Stimulated activated CD4-positive, alpha-beta T cell treated with anti-CD3 and anti-CD28 coated beads, TNF-alpha, amount 100 ng/mL, for 4 hours (primary cell): ENCODE measurements around the gene S100Z.
"Not testable (repeated sequence)": the region's sequence is repeated elsewhere in the genome, so short reads cannot be mapped to it uniquely, and the experiment has no call there.

Experiments
- DNase-seq, 3 experiments: peaks; one replicate each; pipeline ENCODE4 v3.0.0-alpha.2; 2020; ENCODE audit warnings: low read depth in 3 of 3

S100Z gene

DNA sequence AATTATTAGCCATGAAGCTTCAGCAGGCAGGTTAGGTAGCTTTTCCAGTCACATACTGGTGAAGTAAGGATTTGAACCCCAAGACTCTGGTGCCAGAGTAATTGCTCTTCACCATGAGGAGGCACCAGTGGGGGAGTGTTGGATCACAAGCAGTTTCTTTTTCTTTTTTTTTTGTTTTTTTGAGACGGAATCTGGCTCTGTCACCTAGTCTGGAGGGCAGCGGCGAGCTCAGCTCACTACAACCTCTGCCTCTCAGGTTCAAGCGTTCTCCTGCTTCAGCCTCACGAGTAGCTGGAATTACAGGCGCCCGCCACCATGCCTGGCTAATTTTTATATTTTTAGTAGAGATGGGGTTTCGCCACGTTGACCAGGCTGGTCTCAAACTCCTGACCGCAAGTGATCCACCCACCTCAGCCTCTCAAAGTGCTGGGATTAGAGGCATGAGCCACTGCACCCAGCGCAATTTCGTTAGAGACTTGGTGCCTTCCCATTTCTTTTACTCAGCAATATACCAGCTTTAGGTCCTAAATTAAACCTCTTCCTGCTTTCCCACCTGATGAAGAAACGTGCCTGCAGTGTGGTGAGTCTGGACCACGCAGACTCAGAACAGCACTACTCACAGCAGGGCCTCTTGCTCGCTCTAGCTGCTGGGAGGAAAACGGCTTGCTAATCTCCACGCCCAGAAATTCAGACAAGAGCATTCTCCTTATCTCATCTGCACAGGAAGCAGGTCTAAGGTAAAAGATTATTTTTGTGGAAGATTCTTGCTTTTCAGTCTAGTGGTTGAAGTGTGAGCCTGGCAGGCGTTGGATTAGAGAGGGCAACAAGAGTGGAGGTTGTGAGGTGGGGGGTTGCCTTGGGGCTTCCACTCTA, at the start of gene S100Z:
Gene S100Z (plus strand): TSS at position 596 of the 873 bp plus-strand sequence. CDS start 25,346 bp downstream, outside the sequence.
- peak in 1 of 3 experiments; percentile 6 for DNase-seq

DNA sequence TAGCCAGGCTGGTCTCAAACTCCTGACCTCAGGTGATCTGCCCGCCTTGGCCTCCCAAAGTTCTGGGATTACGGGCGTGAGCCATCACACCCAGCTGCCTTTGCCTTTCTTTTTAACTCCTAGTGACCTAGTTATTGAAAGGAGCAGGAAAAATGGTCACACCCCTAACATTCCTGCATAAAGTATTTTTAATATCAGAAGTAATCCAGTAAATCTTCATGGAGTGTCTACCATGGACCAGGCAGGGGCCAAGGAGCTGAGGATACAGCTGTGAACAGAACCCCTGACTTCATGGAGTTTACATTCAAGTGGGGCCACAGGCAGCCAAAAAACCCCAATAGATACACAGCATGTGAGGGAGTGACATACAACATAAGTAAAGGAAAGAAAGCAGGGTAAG, 49.2 kb upstream of the S100Z start:
- DNase-seq, result no peak

DNA sequence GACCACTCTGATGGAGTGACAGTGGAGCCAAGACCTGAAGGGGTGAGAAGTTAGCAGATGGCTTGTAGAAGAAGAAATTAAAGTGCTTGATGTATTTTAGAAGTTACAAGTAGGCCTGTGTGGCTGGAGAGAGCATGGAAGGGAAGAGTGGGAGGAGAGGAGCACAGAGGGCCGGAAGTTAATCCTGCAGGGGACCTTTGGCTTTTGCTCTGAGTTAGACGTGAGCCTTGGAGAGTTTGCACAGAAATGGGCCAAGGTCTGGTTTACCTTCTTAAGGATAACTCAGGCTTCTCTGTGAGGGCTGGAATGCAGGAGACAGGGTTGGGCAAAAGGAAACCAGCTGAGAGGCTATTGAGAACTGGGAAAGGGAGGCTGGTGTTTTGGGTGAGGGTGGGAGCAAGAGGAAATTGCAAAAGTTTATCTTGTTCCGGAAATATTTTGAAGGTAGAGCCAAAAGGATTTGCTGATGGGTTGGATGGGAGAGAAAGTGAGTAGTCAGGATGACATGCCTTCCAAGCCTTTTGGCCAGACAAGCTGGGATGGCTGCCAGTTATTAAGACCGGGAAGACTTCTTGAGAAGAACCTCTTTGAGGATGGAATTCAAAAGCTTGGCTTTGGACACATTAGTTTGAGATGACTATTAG, 48.5 kb upstream of the S100Z start:
- DNase-seq, result no peak

DNA sequence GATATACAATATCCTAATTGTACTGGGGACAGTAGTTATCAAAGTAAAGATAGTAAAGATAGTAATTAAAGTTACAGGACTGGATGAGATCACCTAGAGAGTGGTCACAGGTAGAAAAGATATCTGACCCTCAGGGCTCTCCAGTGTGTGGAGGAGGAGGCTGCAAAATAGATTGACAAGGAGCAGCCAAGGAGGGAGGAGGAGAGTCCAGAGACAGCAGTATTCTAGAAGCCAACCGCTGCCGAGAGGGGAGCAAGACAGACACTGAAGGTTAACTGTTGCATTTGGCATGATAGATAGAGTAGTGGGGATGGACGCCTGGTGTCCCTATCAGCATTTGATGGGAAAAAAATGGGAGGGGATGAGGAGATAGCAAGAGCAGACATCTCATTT, 48.0 kb upstream of the S100Z start:
- DNase-seq, result no peak

DNA sequence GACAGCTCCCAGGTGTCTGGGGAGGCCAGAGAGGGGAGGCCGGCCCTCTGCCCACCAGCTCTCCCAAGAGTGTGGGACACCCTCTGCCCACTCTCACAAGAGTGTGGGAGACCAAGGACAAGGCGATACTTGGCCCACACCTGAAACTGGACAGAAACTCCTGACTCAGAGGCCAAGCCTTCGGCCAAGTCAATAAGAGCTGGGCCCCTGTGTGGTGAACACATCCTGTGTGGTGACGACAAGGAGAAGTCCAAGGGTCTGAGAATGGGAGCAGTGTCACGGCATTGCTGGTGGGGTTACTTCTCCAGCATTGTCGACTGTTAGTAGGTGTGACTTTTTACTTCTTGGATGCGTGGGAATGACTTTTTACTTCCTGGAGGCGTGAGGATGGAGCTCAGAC, 45.5 kb upstream of the S100Z start:
- DNase-seq, result no peak

DNA sequence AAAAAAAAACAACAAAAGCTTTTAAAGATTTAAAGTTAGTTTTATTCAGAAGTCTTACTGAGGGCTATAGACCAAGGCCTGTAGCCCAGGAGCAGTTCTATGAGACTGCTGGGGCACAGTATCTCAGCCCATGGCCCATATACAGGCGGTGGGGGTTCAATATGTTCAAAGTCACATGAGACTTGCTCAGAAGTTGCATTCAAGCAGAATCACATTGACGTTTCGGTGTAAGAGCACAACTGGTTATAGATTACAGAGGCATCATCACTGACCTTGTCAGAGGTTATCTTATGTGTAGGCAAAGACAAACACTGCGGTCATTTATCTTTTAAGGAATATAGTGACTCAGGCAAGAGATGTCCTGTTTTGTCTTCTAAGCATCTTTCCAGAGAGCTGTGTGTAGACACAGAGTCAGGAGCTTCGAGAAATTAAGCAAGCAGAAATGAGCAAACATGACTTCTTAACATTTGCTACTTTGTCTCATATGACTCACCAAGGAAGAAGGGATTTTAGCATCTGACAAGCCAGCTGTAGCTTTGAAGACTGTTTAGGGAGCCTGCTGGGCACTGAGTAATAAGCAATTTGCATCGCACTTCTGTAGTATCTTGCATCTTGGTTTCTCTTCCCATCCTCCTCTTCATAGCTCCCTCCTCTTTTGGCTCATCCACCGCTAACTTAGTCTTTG, 43.9 kb upstream of the S100Z start:
- DNase-seq, result no peak

DNA sequence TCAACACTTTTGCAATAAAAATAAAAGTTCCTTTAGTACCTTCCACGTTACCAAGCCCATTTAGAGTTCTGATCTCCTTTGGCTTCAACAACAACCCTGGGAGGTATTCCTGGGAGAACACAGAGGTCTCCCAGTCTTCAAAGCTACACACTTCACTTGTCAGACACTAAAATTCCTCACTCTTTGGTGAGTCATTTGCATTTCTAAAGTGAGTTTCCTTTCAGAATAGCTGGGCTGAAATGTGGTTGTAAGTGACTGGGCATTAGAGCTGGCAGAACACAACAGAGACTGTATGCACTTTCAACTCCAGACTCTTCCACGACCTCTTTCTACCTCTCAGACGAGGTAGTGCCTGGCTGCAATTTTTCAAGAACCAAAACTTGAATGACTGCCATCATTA, 42.5 kb upstream of the S100Z start:
- DNase-seq, result no peak

DNA sequence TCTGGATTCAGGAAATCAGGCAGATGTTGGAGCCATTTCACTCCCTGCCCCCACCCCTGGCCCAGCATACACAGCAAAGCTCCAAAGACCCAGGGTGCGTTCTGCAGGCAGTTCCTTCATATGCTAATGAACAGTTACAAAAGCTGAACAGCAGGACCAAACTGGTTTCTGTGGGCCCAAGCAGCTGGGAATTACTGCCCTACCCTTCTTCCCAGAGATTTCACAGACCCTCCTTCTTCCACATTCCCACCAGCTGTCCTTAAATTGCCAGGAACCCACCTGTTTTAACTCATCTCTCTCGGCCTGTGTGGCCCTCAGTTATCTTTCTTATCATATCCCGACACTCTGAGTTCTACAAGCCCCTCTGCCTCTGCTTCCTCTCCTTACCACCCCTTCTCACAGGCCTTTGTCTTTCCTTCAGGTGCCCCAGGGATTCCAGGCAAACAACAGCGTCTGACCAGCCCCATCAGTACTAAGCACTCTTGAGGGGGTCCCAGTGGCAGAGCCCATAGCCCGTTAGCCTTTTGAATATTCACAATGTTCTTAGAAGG, 41.6 kb upstream of the S100Z start:
- DNase-seq, result no peak

DNA sequence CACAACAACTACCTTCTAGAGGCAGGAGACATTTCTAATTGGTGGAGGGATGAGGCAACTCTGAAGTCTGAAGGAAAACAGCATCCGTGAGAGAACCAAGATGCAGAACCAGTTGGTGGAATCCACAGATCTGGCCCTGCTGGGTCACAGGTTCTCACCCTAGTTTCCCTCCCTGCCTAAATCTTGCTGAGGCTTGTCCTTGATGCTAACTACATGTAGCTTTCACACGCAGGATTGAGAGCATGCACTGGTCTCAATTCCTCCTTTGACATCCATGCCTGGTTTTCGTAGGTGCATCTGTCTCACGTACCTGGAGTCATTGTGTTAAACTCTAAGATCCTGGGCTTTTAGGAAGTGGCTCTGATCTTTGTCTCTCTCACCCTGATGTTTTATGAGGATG, 40.7 kb upstream of the S100Z start:
- DNase-seq, result no peak

DNA sequence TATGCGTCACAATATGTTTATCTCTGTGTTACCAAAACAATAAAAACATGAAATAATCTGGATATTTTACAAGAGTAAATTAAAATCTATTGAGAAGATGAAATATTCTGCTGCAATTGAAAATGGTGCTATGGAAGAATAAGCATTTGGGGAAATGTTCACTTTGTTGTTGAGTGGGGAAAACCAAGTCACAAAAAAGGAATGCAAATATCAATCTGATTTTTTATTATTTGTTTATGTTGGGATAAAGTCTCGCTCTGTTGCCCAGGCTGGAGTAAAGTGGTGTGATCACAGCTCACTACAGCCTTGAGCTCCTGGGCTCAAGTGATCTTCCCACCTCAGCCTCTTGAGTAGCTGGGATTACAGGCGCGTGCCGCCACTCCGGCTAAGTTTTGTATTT, 39.6 kb upstream of the S100Z start:
- DNase-seq, result no peak

DNA sequence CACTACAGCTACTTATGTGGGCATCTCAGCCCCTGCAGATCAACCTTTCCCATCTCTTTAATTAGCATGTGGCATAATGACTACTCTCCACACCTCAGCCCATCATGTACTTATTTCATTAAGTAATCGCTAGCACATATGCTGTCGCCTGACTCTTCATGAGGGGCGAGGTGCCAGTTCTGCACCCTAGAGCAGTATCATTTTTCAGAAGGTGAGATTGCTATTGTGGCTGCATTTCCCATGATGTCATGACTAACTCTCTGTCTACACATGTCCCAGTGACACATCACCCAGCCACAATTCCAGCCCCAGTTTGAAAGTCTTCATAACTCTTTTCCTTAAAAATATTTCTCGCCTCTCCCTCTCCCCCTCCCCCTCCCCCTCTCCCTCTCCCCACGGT, 38.6 kb upstream of the S100Z start:
- DNase-seq, result no peak

DNA sequence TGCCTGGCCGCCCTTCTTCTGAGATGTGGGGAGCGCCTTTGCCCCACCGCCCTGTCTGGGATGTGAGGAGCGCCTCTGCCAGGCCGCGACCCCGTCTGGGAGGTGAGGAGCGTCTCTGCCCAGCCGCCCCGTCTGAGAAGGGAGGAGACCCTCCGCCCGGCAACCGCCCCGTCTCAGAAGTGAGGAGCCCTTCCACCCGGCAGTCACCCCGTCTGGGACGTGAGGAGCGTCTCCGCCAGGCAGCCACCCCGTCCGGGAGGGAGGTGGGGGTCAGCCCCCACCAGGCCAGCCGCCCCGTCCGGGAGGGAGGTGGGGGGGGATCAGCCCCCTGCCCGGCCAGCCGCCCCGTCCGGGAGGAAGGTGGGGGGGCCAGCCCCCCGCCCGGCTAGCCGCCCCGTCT, 37.6 kb upstream of the S100Z start:
- not testable (repeated sequence) for DNase-seq

DNA sequence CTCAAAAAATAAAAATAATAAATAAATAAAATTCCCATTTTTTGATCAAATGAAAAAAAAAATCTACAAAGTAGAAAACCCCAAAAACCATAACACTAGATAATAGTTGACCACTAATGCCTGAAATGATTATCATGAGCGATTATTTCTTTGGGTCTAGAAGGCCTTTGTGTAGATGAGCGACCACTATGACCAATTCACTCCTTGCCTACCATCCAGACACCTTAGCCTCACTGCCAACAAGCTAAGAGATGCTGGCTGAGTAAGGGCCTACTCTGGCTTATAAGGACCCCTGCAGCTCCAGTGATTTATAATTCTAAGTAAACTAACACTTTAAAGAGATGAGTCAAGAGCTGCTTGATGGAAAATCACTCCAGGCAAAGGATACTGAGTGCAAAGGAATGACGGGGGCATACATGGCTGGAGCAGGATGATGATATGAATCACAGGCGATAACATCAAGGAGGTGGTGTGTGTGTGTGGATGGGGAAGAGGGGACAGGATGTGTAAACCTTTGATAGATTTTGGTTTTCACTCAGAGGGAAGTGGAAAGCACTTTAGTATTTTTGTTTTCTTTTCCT, 35.7 kb upstream of the S100Z start:
- DNase-seq, result no peak

DNA sequence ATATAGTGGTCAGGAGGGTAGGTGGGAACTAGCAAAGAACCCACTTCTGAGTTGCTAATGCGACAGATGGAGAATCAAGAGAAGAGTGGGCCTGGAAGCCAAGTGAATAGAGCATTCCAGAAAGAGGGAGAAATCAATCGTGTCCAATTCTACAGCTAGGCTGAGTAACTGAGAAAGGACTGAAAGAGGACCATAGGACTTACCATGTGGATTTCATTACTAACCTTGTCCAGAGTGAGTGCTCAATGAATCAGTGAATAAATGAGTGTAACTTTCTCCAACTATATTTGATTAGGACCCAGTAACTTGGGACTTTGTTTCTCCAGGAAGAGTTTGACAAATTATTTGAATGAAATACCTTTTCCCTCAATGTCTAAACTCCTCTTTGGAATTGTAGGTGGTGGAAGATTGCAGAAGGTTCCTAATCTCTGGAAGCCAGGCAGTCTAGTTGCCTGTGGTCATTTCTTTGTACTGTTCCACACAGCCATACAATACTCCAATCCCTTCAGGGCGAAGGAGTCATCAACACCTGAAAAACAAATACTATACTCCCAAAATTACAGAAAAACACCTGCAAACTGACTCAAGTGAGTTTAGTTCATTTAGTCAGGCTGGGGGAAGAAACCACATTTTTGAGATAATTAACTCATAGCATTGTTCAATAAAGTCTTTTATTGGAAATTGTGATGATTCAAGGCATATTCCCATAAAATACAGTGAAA, 33.5 kb upstream of the S100Z start:
- no peak for DNase-seq

DNA sequence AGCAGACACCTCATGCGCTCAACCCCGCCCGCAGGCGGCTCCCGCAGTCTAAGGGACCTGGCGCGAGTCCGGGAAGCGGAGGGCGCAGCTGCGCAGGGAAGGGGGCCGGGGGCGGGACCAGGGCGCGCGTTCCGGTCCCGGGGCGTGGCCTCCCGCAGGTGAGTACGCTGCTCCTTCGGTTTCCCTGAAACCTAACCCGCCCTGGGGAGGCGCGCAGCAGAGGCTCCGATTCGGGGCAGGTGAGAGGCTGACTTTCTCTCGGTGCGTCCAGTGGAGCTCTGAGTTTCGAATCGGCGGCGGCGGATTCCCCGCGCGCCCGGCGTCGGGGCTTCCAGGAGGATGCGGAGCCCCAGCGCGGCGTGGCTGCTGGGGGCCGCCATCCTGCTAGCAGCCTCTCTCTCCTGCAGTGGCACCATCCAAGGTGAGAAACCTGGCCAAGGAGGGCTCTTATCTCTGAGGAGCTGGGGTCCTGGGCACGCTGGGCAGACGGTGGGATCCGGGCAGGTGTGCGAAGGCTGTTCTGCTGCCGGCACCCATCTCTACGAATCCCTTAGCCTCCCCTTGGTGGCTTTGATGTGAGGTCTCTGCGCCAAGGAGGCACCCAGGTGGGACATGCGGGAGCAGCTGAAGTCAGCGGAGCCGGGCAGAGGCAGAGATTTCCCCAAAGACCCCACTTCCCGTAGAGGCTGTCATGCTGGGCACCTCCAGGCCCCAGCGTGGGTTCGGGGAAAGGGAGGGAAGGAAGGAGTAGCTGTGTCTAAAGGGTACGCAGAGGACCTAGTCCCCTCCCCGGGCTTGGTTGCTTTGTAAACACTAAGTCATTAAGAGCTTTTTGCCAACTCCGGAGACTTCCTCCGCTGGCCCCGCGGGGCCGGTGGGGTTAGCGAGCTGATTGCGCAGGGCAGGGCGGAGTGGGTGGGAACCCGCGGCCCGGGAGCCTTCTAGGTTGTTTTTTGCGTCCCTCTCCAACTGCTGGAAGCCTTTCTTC, 30.7 kb upstream of the S100Z start, which contains the start of gene F2RL1:
Gene F2RL1 (plus strand): TSS at position 187 of the 988 bp plus-strand sequence. CDS start 153 bp downstream, at position 340.
- DNase-seq, result peak; percentile 38 to 46 (median 44)

DNA sequence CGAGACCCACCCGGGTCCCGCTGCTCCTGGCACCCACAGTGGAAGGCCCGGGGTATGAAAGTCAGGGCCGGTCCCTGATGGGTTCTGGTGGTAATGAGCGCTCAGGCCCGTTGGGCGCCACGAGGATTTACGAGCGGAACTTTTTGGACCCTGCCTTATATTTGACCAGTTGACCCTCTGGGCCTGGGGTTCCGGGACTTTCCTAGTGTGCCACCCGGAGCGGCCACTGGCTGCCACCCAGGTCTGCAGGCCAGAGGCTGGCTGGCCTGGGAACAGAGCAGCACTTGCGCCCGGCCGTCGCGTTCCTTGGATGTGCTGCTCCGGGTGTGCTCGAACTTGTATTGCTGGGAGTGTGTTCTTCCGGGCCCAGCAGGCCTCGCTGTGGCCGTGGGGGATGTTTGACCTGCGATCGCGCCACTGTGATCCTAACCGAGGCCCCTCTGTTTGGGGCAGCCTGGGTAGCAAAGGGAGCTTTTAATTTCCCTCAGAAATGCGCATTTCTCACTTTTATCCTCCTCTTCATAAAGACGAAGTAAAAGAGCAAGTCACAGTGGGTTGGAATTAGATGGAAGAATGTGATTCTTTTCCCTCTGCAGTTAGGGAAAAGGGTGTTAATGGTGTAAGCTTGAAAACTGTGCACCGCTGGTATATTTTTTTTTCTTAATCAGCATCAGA, 29.8 kb upstream of the S100Z start:
- no peak for DNase-seq

DNA sequence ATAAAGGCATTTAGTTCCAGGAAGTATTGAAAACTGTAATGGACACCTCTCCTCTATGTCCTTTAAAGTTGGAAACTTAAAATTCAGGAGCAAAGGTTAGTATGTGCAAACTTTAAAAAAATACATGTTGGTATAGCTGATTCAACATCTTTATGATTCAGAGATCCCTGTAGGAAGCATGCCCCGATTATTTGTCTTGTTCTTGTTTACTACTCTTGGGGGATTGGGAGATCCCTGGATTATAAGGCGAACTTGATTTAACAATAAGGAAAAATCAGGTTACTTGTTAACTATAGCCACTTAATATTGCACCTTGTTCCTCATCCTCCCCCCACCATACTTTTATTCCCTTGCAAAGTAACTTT, 29.3 kb upstream of the S100Z start:
- DNase-seq, result no peak

DNA sequence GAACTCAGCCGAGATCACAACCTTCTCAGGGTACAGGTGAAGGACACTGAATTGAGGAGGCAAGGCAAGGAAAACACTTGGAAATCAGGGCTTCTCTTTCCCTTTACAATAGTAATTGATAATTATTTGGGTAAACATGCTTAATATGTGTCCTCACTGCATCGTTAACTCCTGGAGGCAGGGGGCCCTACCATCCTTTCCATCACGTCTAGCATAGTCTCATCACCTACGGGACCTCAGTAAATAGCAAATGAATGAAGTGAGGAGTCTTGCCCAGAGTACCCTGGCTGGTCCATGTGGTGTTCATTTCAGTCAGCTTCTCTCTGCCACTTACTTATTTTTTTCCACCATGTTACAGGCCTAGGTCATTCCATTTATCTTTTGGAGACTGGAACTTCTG, 28.7 kb upstream of the S100Z start:
- no peak for DNase-seq

DNA sequence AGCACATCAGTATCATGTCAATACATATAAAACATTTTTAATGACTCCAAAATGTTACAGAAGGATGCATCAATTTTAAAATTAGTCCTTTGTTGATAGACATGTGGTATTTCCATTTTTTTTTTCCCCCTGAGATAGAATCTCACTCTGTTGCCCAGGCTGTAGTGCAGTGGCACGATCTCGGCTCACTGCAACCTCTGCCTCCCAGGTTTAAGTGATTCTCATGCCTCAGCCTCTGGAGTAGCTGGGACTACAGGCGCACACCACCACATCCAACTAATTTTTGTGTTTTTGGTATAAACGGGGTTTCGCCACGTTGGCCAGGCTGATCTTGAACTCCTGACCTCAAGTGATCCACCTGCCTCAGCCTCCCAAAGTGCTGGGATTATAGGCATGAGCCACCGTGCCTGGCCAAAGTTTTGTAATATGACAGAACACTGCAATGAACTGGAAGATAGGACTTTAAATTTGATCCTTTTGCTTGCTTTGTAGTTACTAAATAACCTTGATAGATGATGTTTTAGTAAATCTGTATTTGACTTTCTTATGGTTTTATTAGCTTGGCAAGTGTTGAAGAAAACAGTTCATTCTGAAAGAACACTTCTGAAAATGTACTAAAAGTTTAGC, 27.6 kb upstream of the S100Z start:
- DNase-seq, result not testable (repeated sequence)
